ENCODE measurements around the gene KCNH1. TPM values are rescaled to one million over a fixed set of nuclear protein-coding genes. Genes with fewer than 3 reads are reported as not detected.

KCNH1 gene
- total RNA-seq, 1 experiment from 2014 or later = not detected

- ChIA-PET POLR2A (no interaction called here), RAD21 (ENCODE audit: low non-redundant PET in 1 of 2, low total read pairs in 2 of 2, uncharacterized antibody in 2 of 2, unreplicated experiment in 2 of 2) (no interaction called here)
Observed at GRCh38 chr1:211155040-211155439, 21.1 kb upstream of the KCNH1 start.

GRCh38 chr1:211153932-211154331 lies 20.0 kb upstream of the KCNH1 start:
- no peak overlapping the region for H3K4me2 ChIP-seq (ENCODE audit: low read length)
- BruUV-seq (replicated peaks) = no TSS peak
- POLR2A ChIA-PET = no interaction called here

More at GRCh38 chr1:211155040-211155439, 21.1 kb upstream of the KCNH1 start:
- peaks cover 0 to 3% of the 10 kb centered on the region in 2 experiments; a peak in 1 of 4 replicates for H3K9me3 ChIP-seq (ENCODE audit: control insufficient read depth in 1 of 2, insufficient read depth in 1 of 2, low read depth in 1 of 2, low read length in 2 of 2)
- ATAC-seq (no peak), DNase-seq (ENCODE audit: low read depth, low spot score) (no peak)
- no peak overlapping the region for H2AFZ ChIP-seq (ENCODE audit: low read depth, low read length, poor library complexity, severe bottlenecking)
- CTCF ChIA-PET = no interaction called here
- intact Hi-C loops (cut with micrococcal nuclease) = no loop called here
- H3K79me2 ChIP-seq (ENCODE audit: insufficient read depth, low read length) = no peaks in the 10 kb centered on the region
- no peak overlapping the region for H3K4me2 ChIP-seq (ENCODE audit: low read length)
- H3K9me2 ChIP-seq (ENCODE audit: insufficient read depth) = no peaks in the 10 kb centered on the region
- no TSS peak for BruUV-seq (replicated peaks)
- no peaks in the 10 kb centered on the region for H3K27me3 ChIP-seq (ENCODE audit: insufficient read depth, low read length)
- TF ChIP-seq EZH2phosphoT487 (IDR thresholded peaks at IDR 0.05; ENCODE audit: borderline replicate concordance) = no peak
- no peak for TF ChIP-seq POLR2AphosphoS5 (IDR thresholded peaks at IDR 0.05; ENCODE audit: low read depth, low read length)
- TF ChIP-seq JUND (IDR thresholded peaks at IDR 0.05) = no peak
- TF ChIP-seq POLR2A (IDR thresholded peaks at IDR 0.05; ENCODE audit: borderline replicate concordance, extremely low read depth, insufficient read depth, insufficient read length) = no peak
- no peak for TF ChIP-seq SRF (IDR thresholded peaks at IDR 0.05; ENCODE audit: low read depth)
- TF ChIP-seq RAD21 (IDR thresholded peaks at IDR 0.05; ENCODE audit: low read depth) = no peak
- no peak overlapping the region for H3K9ac ChIP-seq (ENCODE audit: low read length)
- no peak overlapping the region for H3K27ac ChIP-seq (ENCODE audit: low read depth, low read length)
- no peak overlapping the region for H3K4me3 ChIP-seq (replicated peaks in 1 of 2; ENCODE audit: low read depth in 1 of 2, low read length in 2 of 2)
- no peaks in the 10 kb centered on the region for H4K20me1 ChIP-seq (ENCODE audit: insufficient read depth)
- no peaks in the 10 kb centered on the region for H3K36me3 ChIP-seq (ENCODE audit: control insufficient read depth in 1 of 2, insufficient read depth in 2 of 2, low read length in 2 of 2)
- no peaks in the 10 kb centered on the region for H3K4me1 ChIP-seq (ENCODE audit: control insufficient read depth in 1 of 2, insufficient read depth in 2 of 2, low read length in 2 of 2)

More at GRCh38 chr1:211153932-211154331, 20.0 kb upstream of the KCNH1 start:
- ChIA-PET RAD21 (ENCODE audit: low non-redundant PET in 1 of 2, low total read pairs in 2 of 2, uncharacterized antibody in 2 of 2, unreplicated experiment in 2 of 2) (no interaction called here), CTCF (no interaction called here)
- H3K9me2 ChIP-seq (ENCODE audit: insufficient read depth) = no peaks in the 10 kb centered on the region
- intact Hi-C loops (cut with micrococcal nuclease) = no loop called here
- H2AFZ ChIP-seq (ENCODE audit: low read depth, low read length, poor library complexity, severe bottlenecking) = no peak overlapping the region
- no peaks in the 10 kb centered on the region; a peak in 1 of 4 replicates for H3K36me3 ChIP-seq (ENCODE audit: control insufficient read depth in 1 of 2, insufficient read depth in 2 of 2, low read length in 2 of 2)
- no peaks in the 10 kb centered on the region for H3K27me3 ChIP-seq (ENCODE audit: insufficient read depth, low read length)
- H3K27ac ChIP-seq (ENCODE audit: low read depth, low read length) = no peak overlapping the region
- no peaks in the 10 kb centered on the region for H3K79me2 ChIP-seq (ENCODE audit: insufficient read depth, low read length)
- no peaks in the 10 kb centered on the region for H4K20me1 ChIP-seq (ENCODE audit: insufficient read depth)
- no peak overlapping the region for H3K4me3 ChIP-seq (replicated peaks in 1 of 2; ENCODE audit: low read depth in 1 of 2, low read length in 2 of 2)
- no peak for DNase-seq (ENCODE audit: low read depth, low spot score)
- H3K9ac ChIP-seq (ENCODE audit: low read length) = no peak overlapping the region
- no peak for ATAC-seq
- TF ChIP-seq FOSL1 (IDR thresholded peaks at IDR 0.05; ENCODE audit: low read depth) (no peak), POLR2AphosphoS5 (IDR thresholded peaks at IDR 0.05; ENCODE audit: low read depth, low read length) (no peak), REST (IDR thresholded peaks at IDR 0.05; ENCODE audit: low read depth) (peak; percentile 36), EZH2 (IDR thresholded peaks at IDR 0.05) (no peak), ATF3 (IDR thresholded peaks at IDR 0.05) (no peak), YY1 (IDR thresholded peaks at IDR 0.05; ENCODE audit: extremely low read depth, insufficient replicate concordance, low read depth, low read length) (no peak), SRF (IDR thresholded peaks at IDR 0.05; ENCODE audit: low read depth) (no peak)
- H3K4me1 ChIP-seq (ENCODE audit: control insufficient read depth in 1 of 2, insufficient read depth in 2 of 2, low read length in 2 of 2) = no peaks in the 10 kb centered on the region
- H3K9me3 ChIP-seq (ENCODE audit: control insufficient read depth in 1 of 2, insufficient read depth in 1 of 2, low read depth in 1 of 2, low read length in 2 of 2) = peaks cover 0 to 3% of the 10 kb centered on the region in 2 experiments; a peak in 1 of 4 replicates

Data from HCT116 (cell line).